ENCODE measurements around the gene SACM1L. TPM values are rescaled to one million over a fixed set of nuclear protein-coding genes. Genes with fewer than 3 reads are reported as not detected.
A peak's percentile ranks its signal among the peaks of the same experiment; 100 is the strongest.

Gene SACM1L
- total RNA-seq, 1 donor, result 28.6 TPM

DNA sequence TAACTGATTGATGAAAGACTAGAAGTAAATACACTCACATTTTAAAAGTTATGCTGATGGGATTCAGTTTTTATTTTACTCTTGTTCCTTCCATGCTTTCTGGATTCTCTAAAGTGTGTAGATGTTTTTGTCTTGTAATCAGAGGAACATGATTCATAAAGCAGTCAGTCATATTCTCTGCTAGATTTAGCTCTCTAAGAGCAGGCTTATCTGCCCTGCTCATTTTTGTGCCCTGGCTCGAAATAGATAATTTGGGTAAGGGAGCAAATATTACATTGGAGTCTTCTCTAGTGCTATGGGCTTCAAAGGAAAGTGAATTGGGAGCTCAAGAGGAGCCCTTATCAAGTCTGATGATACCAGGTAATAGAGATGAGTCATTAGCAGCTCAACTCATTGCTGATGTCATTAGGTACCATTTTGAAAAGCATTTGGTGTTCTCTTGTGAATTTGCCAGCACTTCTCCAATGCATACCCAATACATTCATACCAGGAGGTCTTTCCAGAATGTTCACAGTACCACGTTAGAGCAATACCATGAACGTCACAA is 27.7 kb downstream of the SACM1L start:
- peak overlapping the region; percentile 26 for H3K27ac ChIP-seq (ENCODE audit: low read depth, low read length)
- no peak overlapping the region for H3K4me2 ChIP-seq (ENCODE audit: insufficient read depth, low read length)

DNA sequence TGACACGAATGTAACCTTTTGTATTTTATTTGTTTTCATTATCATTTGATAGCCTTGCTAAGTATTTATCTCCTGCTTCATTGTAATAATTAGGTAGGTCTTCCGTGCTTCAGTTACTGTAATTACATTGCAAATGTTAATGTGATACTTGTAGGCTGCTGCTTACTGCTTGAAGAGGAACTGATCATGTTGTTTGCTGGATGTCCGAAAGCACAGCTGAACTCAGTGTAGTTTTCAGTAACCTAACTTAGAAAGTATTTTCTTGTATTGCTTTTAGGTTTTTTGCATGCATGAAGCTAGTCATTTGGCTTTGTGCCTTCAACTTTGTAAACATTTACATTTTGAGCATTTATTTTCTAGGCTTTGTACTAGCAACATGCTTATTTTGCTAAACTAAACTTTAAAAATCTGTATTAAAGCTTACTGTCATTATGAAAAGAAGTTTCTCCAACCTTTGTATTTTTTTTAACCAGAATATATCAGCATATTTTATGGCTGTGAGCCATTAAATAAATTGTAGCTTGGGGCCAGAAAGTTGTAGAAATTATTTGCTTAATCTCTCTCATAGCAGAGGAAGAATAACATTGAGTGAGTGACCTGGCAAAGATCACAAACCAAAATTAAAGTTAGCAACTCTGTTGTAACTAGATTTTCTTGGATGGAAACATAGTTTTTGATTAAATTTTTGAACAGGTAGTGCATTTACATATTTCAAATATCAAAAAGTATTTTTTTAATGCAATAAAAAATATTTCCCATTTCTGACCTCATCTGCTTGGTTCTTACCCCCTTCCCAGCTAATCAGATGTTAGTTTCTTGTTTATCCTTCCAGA is 30.7 kb downstream of the SACM1L start:
- Histone ChIP-seq H3K27me3 (ENCODE audit: insufficient read depth, low read length) (no peaks in the 10 kb centered on the region), H3K79me2 (ENCODE audit: insufficient read depth, low read length) (peaks cover 9% of the 10 kb centered on the region), H4K20me1 (ENCODE audit: insufficient read depth, low read length) (no peaks in the 10 kb centered on the region), H3K4me2 (ENCODE audit: insufficient read depth, low read length) (no peak overlapping the region), H3K27ac (ENCODE audit: low read depth, low read length) (no peak overlapping the region), H3K4me3 (ENCODE audit: insufficient read depth, low read length) (no peak overlapping the region), H3K4me1 (ENCODE audit: insufficient read depth, low read length) (peaks cover 9% of the 10 kb centered on the region), H3K36me3 (ENCODE audit: insufficient read depth, low read length) (peaks cover 31% of the 10 kb centered on the region), H2AFZ (ENCODE audit: low read length) (no peak overlapping the region), H3K9me3 (ENCODE audit: low read depth, low read length) (no peaks in the 10 kb centered on the region)
- TF ChIP-seq, protein P1, sequence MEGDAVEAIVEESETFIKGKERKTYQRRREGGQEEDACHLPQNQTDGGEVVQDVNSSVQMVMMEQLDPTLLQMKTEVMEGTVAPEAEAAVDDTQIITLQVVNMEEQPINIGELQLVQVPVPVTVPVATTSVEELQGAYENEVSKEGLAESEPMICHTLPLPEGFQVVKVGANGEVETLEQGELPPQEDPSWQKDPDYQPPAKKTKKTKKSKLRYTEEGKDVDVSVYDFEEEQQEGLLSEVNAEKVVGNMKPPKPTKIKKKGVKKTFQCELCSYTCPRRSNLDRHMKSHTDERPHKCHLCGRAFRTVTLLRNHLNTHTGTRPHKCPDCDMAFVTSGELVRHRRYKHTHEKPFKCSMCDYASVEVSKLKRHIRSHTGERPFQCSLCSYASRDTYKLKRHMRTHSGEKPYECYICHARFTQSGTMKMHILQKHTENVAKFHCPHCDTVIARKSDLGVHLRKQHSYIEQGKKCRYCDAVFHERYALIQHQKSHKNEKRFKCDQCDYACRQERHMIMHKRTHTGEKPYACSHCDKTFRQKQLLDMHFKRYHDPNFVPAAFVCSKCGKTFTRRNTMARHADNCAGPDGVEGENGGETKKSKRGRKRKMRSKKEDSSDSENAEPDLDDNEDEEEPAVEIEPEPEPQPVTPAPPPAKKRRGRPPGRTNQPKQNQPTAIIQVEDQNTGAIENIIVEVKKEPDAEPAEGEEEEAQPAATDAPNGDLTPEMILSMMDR (IDR thresholded peaks at IDR 0.05; ENCODE audit: extremely low read depth, low read depth, low read length), result no peak
- DNase-seq (ENCODE audit: insufficient read length, low spot score, missing footprints), result no peak

More for the DNA sequence above, 27.7 kb downstream of the SACM1L start:
- H4K20me1 ChIP-seq (ENCODE audit: insufficient read depth, low read length), result no peaks in the 10 kb centered on the region
- TF ChIP-seq, protein P1 (IDR thresholded peaks at IDR 0.05; ENCODE audit: extremely low read depth, low read depth, low read length), result no peak
- no peak overlapping the region for H3K4me3 ChIP-seq (ENCODE audit: insufficient read depth, low read length)
- DNase-seq (ENCODE audit: insufficient read length, low spot score, missing footprints), result peak; percentile 46
- H3K36me3 ChIP-seq (ENCODE audit: insufficient read depth, low read length), result peaks cover 20% of the 10 kb centered on the region
- no peaks in the 10 kb centered on the region for H3K27me3 ChIP-seq (ENCODE audit: insufficient read depth, low read length)
- no peaks in the 10 kb centered on the region for H3K79me2 ChIP-seq (ENCODE audit: insufficient read depth, low read length)
- H3K9me3 ChIP-seq (ENCODE audit: low read depth, low read length), result no peaks in the 10 kb centered on the region
- peaks cover 14% of the 10 kb centered on the region for H3K4me1 ChIP-seq (ENCODE audit: insufficient read depth, low read length)
- H2AFZ ChIP-seq (ENCODE audit: low read length), result no peak overlapping the region

DNA sequence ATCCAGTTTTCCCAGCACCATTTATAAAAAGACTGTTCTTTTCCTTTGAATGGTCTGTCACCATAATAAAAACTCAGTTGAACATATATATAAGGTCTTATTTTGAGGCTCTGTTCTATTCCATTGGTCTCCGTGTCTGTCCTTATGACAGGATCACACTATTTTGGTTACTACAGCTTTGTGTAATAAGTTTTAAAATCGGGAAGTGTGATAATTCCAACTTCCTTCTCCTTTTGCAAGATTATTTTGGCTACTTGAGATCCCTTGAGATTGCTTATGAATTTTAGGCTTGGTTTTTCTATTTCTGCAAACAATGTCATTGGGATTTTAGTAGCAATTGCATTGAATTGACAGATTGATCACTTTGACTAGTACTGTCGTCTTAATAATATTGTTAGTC is 35.7 kb downstream of the SACM1L start:
- no peak for DNase-seq (ENCODE audit: insufficient read length, low spot score, missing footprints)
- H3K4me1 ChIP-seq (ENCODE audit: insufficient read depth, low read length), result no peaks in the 10 kb centered on the region
- H3K27ac ChIP-seq (ENCODE audit: low read depth, low read length), result no peak overlapping the region

DNA sequence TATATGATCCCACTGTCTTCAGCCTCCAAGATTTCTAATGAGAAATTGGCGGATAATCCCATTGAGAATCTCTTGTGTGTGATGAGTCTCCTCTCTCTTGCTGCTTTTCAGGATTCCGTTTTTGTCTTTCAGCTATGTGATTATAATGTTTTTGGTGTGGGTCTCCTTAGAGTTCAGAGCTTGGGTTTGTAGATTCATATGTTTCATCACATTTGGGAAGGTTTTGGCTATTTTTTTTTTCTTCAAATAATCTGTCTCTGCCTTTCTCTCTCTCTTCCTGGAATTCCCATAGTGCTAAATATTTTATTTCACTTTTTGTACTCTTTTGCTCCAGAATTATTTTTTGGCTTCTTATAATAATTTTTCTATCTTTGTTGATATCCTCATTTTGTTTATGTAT is 40.4 kb downstream of the SACM1L start:
- Histone ChIP-seq H3K4me3 (ENCODE audit: insufficient read depth, low read length) (no peak overlapping the region), H3K4me1 (ENCODE audit: insufficient read depth, low read length) (peaks cover under 1% of the 10 kb centered on the region), H3K9me3 (ENCODE audit: low read depth, low read length) (no peaks in the 10 kb centered on the region), H4K20me1 (ENCODE audit: insufficient read depth, low read length) (peaks cover 3% of the 10 kb centered on the region), H2AFZ (ENCODE audit: low read length) (no peak overlapping the region), H3K27me3 (ENCODE audit: insufficient read depth, low read length) (no peaks in the 10 kb centered on the region), H3K36me3 (ENCODE audit: insufficient read depth, low read length) (peaks cover 41% of the 10 kb centered on the region), H3K27ac (ENCODE audit: low read depth, low read length) (no peak overlapping the region), H3K4me2 (ENCODE audit: insufficient read depth, low read length) (no peak overlapping the region), H3K79me2 (ENCODE audit: insufficient read depth, low read length) (peaks cover 15% of the 10 kb centered on the region)
- DNase-seq (ENCODE audit: insufficient read length, low spot score, missing footprints), result no peak
- TF ChIP-seq, protein P1 (IDR thresholded peaks at IDR 0.05; ENCODE audit: extremely low read depth, low read depth, low read length), result no peak

More for the DNA sequence above, 35.7 kb downstream of the SACM1L start:
- Histone ChIP-seq H4K20me1 (ENCODE audit: insufficient read depth, low read length) (no peaks in the 10 kb centered on the region), H3K79me2 (ENCODE audit: insufficient read depth, low read length) (peaks cover 21% of the 10 kb centered on the region), H2AFZ (ENCODE audit: low read length) (no peak overlapping the region), H3K27me3 (ENCODE audit: insufficient read depth, low read length) (no peaks in the 10 kb centered on the region), H3K9me3 (ENCODE audit: low read depth, low read length) (no peaks in the 10 kb centered on the region), H3K36me3 (ENCODE audit: insufficient read depth, low read length) (peaks cover 36% of the 10 kb centered on the region), H3K4me3 (ENCODE audit: insufficient read depth, low read length) (no peak overlapping the region), H3K4me2 (ENCODE audit: insufficient read depth, low read length) (no peak overlapping the region)
- TF ChIP-seq, protein P1 (IDR thresholded peaks at IDR 0.05; ENCODE audit: extremely low read depth, low read depth, low read length), result no peak

Measured in osteoblast (primary cell).